Type B pancreatic cell (in vitro differentiated cells): ENCODE data around the gene CD99L2. TPM values are rescaled to one million over a fixed set of nuclear protein-coding genes. Genes with fewer than 3 reads are reported as not detected.

ENCODE experiments used
- DNase-seq: peaks from one replicate; pipeline ENCODE4 v3.0.0; 2021; ENCODE audit warnings: mixed read lengths; ENCODE audit not compliant: unreplicated experiment; ENCODE audit errors: extremely low spot score
- H3K27ac Mint-ChIP-seq: 2 replicates; pipeline ENCODE4 v1.8.0; 2021; ENCODE audit warnings: mild to moderate bottlenecking, mixed read lengths
- H3K27me3 Mint-ChIP-seq: 2 replicates; pipeline ENCODE4 v1.8.0; 2021; ENCODE audit warnings: mixed read lengths
- H3K36me3 Mint-ChIP-seq: 2 replicates; pipeline ENCODE4 v1.8.0; 2021; ENCODE audit warnings: mixed read lengths
- H3K4me1 Mint-ChIP-seq: one replicate; pipeline ENCODE4 v1.8.0; 2021; ENCODE audit warnings: mixed read lengths; ENCODE audit not compliant: unreplicated experiment
- H3K4me3 Mint-ChIP-seq: 2 replicates; pipeline ENCODE4 v1.8.0; 2021; ENCODE audit warnings: mild to moderate bottlenecking, mixed read lengths
- H3K9me3 Mint-ChIP-seq: 2 replicates; pipeline ENCODE4 v1.8.0; 2021; ENCODE audit warnings: mixed read lengths
- CTCF ChIP-seq: fragments of 200-600 bp; sonication (generic); conservative IDR thresholded peaks from 2 replicates; pipeline ENCODE4 v1.5.0; 2021; ENCODE audit warnings: antibody characterized with exemption, mild to moderate bottlenecking
- total RNA-seq: library from RNA; stranded (reverse); gene quantifications from 2 replicates; pipeline ENCODE4 v1.2.1, GENCODE V29; 2021; ENCODE audit warnings: low replicate concordance

Gene CD99L2
- total RNA-seq, 1 donor from 2014 or later, result 35.1 TPM

DNA sequence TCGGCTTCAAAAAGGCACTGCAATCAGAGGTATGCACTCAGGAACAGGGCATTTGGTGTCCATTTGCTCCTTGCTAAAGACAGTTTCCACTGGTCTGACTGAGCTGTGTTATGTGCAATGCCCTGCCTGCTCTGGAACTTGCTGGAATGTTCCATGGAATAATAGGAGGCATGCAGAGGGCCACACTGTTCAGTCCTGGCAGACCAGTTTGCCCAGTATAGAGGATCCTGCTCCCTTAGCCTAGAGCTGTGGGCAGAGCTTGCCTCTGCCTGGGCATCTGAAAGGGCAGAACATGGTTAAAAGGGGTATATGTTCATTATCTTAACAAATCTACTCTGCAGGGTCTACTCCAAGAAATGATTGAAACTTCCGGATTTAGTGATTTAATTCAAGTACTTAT, 27.8 kb upstream of the CD99L2 start:
- H3K4me1 Mint-ChIP-seq, result no peaks in the 10 kb centered on the region
- no peaks in the 10 kb centered on the region for H3K27me3 Mint-ChIP-seq
- no peaks in the 10 kb centered on the region for H3K9me3 Mint-ChIP-seq
- no peak for DNase-seq
- TF ChIP-seq CTCF, result no peak
- no peaks in the 10 kb centered on the region for H3K36me3 Mint-ChIP-seq
- no peak overlapping the region for H3K27ac Mint-ChIP-seq
- H3K4me3 Mint-ChIP-seq, result no peak overlapping the region

GRCh38 chrX:150919401-150919800, 20.9 kb upstream of the CD99L2 start:
- no peak for DNase-seq
- Mint-ChIP-seq H3K36me3 (no peaks in the 10 kb centered on the region), H3K4me3 (no peak overlapping the region), H3K4me1 (no peaks in the 10 kb centered on the region), H3K27ac (no peak overlapping the region), H3K9me3 (no peaks in the 10 kb centered on the region), H3K27me3 (no peaks in the 10 kb centered on the region)
- no peak for TF ChIP-seq CTCF

- Mint-ChIP-seq H3K36me3 (no peaks in the 10 kb centered on the region), H3K9me3 (no peaks in the 10 kb centered on the region), H3K4me3 (no peak overlapping the region), H3K27me3 (no peaks in the 10 kb centered on the region), H3K27ac (no peak overlapping the region), H3K4me1 (no peaks in the 10 kb centered on the region)
- no peak for TF ChIP-seq CTCF
- DNase-seq, result no peak
These were observed 15.0 kb upstream of the CD99L2 start for GRCh38 chrX:150913511-150913910.

GRCh38 chrX:150907474-150907873, 9.0 kb upstream of the CD99L2 start:
- no peak overlapping the region for H3K27ac Mint-ChIP-seq
- H3K36me3 Mint-ChIP-seq, result no peaks in the 10 kb centered on the region
- no peak overlapping the region for H3K4me3 Mint-ChIP-seq
- peaks cover 12% of the 10 kb centered on the region for H3K27me3 Mint-ChIP-seq
- no peaks in the 10 kb centered on the region for H3K4me1 Mint-ChIP-seq
- H3K9me3 Mint-ChIP-seq, result peaks cover 4% of the 10 kb centered on the region
- TF ChIP-seq CTCF, result no peak
- DNase-seq, result no peak

DNA sequence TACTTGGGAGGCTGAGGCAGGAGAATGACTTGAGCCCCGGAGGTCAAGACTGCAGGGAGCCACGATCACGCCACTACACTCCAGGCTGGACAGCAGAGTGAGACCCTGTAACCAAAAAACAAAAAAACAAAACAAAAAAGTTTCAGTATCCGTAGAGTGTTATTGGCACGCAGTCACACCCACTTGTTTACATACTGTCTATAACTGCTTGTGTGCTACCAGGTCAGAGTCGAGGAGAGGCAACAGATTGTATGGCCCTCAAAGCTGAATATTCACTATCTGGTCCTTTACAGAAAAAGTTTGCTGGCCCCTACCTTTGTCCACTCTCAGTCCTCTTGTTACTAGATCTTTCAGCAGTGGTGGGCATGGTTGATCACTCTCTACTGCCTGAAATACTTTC, 8.2 kb upstream of the CD99L2 start:
- DNase-seq, result no peak
- Mint-ChIP-seq H3K36me3 (no peaks in the 10 kb centered on the region), H3K9me3 (peaks cover 4% of the 10 kb centered on the region), H3K27ac (no peak overlapping the region), H3K4me1 (no peaks in the 10 kb centered on the region), H3K27me3 (peaks cover 12% of the 10 kb centered on the region), H3K4me3 (no peak overlapping the region)
- TF ChIP-seq CTCF, result no peak

GRCh38 chrX:150905293-150905692, 6.8 kb upstream of the CD99L2 start:
- H3K4me3 Mint-ChIP-seq, result no peak overlapping the region
- no peaks in the 10 kb centered on the region for H3K36me3 Mint-ChIP-seq
- H3K27me3 Mint-ChIP-seq, result peaks cover 15% of the 10 kb centered on the region
- DNase-seq, result no peak
- no peak overlapping the region for H3K27ac Mint-ChIP-seq
- no peaks in the 10 kb centered on the region for H3K4me1 Mint-ChIP-seq
- no peak for TF ChIP-seq CTCF
- H3K9me3 Mint-ChIP-seq, result peaks cover 4% of the 10 kb centered on the region
